GM18517 (cell line): ENCODE measurements around the gene WNK2.

ENCODE experiments used
- ATAC-seq: cut with Tn5 transposase; IDR thresholded peaks from one replicate; pipeline ENCODE4 v1.9.1; 2021; ENCODE audit warnings: mild to moderate bottlenecking, moderate library complexity; ENCODE audit not compliant: unreplicated experiment

WNK2 gene

DNA sequence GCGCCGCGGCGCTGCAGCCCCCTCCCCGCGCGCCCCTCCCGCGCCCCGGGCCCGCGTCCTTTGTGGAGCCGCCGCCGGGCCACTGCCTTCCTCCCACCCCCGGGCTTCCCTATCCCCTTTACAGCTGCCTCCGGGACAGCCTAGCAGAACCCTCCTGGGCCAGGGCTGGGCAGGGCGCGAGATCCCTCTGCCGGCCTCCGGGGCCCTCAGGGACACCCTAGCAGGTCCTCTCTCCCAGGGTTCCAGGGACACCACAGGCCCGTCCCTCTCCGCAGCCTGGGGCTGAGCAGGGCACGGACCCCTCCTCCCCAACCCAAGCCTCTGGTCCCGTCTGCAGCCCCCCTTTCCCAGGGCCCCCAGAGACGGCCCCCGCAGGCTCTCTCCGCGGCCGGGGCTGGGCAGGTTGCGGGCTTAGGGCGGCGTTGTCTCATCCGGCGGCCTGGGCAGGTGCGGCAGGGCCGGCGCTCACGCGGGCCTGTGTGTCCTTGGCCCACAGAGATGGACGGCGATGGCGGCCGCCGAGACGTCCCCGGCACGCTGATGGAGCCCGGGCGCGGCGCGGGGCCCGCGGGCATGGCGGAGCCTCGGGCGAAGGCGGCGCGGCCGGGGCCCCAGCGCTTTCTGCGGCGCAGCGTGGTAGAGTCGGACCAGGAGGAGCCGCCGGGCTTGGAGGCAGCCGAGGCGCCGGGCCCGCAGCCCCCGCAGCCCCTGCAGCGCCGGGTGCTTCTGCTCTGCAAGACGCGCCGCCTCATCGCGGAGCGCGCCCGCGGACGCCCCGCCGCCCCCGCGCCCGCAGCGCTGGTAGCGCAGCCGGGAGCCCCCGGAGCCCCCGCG is 710 bp downstream of the WNK2 start:
- ATAC-seq, result no peak

DNA sequence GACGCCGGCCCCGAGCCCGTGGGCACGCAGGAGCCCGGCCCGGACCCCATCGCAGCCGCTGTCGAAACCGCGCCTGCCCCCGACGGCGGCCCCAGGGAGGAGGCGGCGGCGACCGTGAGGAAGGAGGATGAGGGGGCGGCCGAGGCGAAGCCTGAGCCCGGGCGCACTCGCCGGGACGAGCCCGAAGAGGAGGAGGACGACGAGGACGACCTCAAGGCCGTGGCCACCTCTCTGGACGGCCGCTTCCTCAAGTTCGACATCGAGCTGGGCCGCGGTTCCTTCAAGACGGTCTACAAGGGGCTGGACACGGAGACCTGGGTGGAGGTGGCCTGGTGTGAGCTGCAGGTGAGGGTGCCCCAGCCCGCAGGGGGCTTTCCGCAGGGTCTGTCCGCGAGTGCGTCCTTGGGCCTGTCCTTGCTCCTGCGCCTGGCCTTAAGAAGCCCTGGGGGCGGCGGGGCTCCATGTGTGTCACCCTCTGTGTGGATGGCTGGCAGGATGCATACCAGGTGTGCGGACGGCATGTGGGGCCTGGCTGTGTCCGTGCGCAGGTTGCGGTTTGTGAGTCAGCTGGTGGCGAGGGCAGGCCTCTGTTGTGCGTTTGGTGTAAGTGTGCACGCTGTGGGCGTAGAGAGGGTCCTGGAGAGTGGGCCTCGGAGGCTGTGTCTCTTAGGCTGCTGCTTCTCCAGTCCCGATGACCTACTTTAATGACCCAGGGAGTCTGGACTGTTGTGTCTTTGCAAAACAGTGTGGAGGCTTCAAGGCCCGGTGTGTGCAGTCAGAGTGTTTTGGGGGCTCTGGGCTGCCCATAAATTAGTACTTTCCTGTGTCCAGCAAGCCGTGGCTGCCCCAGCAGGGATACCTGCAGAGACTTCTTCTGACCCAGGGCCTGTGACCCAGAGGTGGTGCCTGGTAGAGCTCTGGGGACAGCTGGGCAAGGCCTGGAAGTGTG is 1.6 kb downstream of the WNK2 start:
- no peak for ATAC-seq

DNA sequence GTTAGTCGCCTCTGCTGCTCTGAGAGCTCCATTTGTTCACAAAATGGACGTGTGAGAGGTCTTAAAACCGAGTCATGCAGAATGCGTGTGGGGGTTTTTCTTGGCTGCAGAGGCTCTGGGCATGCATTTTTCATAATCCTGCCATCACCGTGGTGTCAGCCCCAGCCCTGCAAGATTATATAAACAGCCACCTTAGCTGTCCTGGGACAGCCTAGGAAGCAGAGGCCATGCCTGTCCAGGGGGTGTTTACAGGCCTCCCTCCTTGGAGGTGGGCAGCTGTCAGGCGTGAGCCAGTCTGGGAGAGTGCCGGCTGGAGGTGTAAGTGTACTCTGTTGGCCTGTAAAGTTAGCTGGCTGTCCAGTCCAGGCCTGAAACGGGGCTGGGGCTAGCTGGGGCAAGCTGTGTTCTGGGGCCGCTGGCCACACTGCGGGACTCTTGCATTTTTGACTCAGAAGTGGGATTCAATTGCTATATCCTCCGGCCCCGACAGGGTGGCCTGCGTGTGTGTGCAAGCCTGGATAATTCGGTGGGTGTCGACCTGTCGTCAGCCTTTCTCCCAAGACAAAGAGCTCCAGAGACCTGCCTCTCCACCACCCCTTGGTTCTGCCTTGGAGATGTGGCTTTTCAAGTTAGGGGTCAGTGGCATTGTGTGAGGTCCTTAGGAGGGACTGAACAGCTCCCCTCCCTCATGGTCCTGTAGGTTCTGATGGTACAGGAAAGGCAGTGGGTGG is 2.4 kb downstream of the WNK2 start:
- no peak for ATAC-seq

DNA sequence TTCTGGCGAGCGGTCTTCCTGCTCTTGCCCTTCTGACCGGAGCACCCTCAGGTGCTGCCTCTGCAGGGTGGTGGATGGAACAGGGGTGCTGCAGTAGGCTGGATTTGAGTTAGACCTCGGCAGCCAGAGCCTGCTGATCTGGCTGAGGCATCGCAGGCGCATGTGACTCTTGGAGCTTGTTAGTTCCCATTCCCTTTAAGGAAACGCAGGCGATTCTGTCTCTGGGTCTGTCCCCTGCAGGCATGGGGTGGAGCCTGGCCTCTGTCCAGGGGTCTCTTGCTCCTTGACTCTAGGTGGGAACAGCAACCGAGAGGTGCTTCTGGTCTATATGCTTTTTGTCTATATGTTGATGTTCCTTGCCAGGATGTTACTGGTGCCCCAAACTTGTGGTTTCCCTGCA is 3.1 kb downstream of the WNK2 start:
- ATAC-seq, result no peak

DNA sequence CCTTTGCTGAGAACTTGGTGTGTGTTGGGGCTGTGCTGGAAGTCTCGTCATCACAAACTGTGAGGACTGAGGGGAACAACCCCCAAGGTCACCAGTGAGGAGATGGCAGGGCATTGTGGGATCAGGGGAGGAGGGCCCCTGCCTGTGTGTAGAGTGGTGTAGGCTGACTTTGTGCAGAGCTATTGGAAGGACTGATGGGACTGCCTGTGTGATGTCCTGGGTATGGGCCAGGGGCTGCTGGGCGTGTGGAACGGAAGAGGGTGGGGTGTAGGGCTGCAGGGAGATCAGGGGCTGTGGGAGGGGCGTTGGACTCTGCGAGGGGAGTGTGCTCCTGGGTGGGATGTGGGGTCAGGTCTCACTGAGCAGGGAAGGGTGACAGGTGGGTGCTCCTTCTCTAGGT is 3.6 kb downstream of the WNK2 start:
- ATAC-seq, result no peak

DNA sequence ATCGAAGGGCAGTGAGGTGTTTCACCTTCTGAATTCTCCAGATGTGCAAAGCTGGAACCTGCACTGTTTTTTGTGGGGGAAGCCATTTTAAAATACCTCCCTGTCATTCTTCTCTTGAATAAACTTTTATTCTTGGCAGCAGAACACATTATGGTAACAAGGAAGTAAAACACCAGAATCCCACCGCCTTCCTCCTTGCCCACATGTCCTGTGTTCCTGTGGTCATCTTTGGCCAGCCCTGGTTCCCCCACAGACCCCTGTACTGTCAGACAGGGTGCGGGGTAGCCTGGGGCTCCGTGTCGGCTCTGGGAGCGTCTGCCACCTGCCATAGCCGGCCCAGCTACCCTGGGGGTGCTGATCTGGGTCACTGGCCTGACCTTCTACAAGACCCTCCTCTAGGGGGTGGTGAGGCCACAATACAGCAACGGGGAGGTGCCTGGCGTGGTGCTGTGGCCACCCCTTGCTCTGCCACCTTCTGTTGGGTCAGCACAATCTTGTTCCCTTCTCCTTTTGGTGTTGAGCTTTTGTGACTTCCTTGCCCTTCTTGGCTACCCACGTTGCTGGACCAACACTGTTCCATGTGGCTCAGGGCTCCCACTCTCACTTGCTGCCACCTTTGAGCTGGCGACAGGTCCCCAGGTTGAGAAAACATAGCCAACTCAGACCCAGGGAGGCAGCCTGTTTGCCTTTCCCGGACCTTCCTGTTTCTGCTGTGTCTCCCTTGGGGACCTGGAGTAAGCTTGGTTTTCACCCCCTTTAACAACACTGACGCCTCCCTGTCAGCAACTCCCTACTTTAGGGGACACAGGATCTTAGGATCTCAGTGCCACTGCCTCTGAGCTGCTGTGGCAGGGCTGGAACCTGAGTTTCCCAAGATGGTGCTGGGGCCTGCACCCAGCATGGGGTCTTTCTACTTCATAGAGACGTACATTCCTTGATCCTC is 4.8 kb downstream of the WNK2 start:
- no peak for ATAC-seq

DNA sequence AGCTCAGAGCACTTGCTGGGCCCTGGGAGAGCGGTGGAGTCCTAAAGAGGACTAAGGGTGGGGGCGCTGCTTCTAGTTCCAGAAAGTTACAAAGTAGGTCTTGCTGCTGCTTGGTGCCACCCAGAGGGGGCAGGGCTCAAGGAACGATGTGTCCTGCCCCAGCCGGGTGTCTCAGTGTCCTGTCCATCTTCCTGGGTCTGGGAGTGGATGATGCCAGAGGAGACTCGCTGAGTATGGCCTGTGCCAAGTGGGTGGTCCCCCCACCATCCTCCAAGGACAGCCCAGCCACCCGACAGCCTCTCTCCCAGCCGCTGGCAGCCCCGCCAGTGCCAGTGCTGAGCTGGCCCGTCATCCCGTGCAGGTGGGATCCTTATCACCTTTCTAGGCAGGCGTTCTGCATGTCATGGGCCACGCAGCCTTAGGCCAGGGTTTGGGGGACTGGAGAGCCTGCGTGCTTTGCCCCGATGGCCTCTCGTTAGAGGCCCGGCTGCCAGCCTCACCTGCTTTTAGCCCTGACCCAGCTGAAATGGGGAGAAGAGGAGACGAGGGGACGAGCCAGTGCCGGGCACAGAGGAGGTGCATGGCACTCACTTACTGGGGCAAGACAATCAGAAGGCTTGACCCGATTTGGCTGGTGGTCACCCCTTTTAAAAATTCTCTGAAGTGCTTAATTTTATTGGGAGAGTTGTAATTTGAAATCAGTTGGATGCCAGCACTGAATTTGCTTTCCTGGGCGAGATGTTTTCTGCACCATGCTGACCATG is 5.6 kb downstream of the WNK2 start:
- no peak for ATAC-seq

DNA sequence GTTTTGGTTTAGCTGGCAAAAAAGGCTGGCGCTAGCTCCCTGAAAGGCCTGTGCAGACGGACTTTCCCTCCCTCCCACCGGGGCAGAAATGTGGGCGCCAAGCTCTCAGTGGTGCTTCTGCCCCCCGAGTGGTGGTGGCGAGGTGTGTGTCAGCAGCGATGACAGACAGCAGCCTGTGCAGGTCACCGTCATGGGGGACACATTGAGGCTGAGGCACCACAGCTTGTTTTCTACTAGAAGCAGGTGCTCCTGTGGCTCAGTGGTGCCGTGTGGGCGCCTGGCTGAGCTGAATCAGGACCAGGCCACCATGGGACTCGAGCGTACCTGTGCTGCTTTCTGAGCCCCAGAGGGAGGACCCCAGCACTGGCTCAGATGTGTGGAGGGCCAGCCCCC is 6.2 kb downstream of the WNK2 start:
- no peak for ATAC-seq

DNA sequence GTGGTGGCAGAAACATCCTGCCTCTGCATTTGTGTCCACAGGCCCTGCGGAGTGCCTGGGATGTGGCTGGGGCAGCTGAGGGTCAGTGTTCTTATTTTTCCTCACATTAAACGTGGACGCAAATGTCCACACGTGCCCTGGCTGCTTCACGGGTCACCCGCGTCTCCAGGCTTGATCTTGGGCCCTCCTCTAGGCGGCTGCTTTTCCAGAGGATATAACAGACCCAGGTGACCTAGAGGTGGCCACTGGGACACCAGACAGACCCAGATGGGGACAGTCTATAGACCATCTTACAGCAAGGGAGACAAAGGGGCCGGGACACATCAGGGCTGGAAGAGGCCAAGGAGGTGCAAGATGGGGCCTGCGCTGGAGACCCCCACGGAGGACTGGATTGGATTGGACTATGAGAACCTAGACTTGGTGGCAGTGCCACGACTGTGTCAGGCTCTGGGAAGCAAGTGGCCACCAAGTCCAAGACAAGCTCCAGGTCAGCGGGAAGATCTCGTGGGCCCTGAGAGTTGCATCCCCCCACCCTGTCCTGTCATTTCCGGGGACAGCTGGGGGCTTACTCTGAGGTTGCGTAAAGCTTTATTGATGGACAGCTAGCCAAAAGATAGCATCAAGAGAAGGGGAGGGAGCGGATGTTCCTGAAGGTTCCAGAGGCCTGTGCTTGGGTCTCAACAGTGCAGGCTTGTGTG is 6.9 kb downstream of the WNK2 start:
- ATAC-seq, result no peak

DNA sequence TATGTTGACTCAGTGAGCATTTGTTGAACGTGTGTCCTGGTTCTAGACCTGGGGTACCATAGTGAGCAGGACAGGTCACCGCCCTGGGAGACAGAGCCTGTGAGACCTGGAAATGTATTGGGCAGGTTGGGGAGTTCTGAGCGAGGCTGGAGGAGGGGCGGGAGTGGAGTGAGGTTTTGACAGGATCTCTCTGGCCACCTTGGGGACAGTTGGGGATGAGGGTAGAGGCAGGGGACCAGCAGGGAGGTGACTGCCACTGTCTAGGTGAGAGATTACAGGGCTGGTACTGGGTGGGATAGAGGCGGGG is 7.4 kb downstream of the WNK2 start:
- no peak for ATAC-seq

DNA sequence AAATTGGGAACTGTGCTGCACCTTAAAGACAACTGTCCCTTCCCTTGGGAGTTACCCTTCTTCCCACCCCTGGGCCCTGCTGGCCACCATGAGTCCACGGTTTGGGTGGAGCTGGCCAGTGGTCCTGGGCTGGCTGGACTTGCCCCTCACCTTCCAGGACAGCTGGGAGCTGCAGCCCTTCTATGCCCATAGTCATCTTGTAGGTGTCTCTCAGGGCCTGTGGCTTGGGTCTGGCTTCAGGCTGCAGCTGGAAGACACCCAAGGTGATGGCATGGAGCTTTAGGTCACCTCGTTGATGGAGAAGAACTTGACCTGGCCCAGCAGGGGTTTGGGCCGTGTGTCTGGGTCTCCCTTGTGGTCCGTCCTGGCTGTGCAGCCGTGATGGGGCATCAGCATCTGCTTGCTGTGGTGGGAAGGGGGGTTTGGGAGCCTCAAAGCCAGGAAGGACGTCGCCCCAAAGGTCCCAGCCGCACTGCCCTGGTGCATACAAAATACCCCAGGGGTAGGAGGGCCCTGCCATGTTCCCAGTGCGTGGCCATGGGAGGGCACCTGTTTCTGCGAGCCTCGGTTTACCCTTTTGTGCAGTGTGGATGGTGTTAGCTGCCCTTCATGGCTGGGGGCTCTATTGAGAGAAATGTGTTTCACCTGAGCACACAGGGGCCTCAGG is 8.9 kb downstream of the WNK2 start:
- no peak for ATAC-seq

DNA sequence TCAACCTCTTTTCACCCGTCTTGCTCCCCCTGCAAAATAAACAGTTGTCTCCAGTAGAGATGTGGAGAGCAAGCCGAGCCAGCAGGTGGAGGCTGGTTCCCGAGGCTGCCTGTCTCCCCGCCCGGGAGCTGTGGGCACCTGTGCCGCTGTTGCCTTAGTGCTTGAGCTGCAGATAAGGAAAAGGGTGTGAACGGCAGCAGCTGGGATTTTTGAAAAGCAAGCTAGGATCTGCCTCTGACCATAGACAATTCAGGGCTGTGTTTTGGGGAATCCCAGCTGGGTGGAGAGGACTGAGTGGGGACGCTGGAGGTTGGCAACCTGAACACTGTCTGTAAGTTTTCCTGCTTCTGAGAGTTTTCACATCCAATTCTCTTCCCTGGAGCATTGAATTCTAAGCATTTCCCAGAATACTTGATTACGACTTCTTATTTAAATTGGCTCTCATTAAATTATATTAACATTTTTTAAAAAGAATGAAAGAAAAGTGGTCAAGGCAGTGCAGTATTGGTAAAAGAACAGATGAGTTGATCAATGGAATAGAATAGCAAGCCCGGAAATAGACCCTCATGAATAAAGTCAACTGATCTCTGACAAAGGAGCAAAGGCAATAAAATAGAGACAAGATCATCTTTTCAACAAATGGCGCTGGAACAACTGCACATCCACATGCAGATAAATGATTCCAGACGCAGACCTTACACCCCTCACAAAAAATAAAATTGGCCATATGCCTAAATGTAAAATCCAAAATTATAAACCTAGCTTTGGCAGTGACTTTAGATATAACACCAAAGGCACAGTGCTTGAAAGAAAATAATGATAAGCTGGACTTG is 9.7 kb downstream of the WNK2 start:
- ATAC-seq, result no peak

DNA sequence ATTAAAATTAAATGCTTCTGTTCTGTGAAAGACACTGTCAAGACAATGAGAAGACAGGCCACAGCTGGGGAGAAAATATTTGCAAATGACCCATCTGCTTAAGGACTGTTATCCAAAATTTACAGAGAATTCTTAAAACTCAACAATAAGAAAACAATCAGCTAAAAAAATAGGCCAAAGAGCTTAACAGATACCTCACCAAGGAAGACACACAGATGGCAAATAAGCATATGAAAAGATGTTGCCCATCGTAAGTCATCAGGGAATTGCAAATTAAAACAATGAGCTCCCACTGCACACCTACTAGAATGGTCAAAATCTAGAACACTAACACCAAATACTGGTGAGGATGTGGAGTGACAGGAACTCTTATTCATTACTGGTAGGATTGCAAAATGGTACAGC is 10.3 kb downstream of the WNK2 start:
- ATAC-seq, result no peak

DNA sequence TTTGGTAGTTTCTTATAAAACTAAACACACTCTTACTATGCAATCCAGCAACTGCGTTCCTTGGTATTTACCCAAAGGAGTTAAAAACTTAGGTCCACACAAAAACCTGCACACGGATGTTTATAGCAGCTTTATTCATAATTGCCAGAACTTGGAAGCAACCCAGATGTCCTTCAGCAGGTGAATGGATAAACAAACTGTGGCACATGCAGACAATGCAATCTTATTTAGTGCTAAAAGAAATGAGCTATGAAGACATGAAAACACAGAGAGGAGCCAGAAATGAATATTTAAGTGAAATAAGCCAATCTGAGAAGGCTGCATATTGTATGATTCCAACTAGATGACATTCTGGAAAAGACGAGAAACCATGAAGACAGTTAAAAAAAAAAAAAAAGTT is 10.7 kb downstream of the WNK2 start:
- ATAC-seq, result no peak

DNA sequence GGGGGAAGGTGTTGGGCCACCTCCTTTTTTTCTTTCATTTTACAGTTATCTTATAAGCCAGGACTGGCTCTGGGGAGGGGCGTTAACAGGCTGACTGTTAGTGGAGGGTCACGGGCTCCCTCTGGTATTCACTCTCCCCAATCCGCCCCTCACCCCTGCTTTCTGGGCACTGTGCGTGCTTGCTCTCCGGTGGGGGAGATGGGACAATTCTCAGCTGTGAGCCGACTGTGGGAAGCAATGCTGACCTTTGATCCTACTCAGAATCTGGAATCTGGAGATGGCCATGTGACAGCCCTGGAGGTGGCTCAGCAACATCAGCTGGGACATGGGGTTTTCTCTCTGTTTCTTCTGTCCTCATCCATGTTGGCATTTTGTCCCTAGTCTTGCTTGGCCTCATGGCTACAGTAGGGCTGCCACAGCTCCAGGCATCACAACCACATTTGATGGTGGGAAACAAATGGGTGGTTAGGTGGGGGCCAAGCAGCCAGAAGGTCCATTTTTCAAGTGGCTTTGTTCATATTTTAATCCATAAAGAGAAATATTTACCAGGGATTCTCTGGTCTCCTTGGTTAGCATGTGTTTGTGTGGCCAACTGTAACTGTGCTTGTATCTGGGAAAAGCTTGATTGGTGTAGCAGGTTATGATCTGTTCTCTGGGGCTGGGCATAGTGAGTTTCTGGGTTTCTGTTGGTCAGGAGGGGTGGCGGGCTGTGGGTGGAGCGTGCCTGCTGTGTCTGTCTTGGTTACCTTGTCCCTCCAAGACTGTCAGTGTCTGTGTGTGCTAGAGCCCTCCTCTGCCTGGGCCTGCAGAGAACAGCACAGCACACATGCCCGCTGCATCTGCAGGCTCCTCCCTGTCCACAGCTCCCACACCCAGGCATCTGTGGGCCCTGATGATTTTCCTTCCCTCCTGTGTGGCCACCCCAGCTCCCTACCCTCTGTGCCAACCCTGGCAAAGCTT is 12.4 kb downstream of the WNK2 start:
- no peak for ATAC-seq

DNA sequence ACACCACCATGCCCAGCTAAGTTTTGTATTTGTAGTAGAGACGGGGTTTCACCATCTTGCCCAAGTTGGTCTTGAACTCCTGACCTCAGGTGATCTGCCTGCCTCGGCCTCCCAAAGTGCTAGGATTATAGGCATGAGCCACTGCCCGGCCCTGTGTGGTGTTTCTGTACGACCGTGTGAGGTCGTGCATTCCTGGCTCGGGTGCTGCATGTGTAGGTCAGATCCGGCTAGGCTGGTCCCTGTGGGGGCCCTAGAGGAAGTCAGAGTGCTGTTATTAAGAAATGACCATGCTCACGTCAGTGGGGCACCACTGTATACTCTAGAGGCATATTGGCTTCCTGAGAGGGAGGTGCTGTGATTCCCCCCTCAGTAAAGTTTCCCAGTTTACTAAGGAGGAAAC is 13.7 kb downstream of the WNK2 start:
- ATAC-seq, result no peak
